Dedifferentiated amniotic fluid mesenchymal stem cell (primary cell): ENCODE measurements around the gene ELOF1.
A peak's percentile ranks its signal among the peaks of the same experiment; 100 is the strongest.

Experiments
- DNase-seq: peaks from one replicate; pipeline ENCODE4 v3.0.0-alpha.2; 2016; ENCODE audit errors: extremely low spot score

Gene ELOF1

GRCh38 chr19:11535792-11536595, 23.0 kb downstream of the ELOF1 start:
- peak; percentile 76 for DNase-seq

DNA sequence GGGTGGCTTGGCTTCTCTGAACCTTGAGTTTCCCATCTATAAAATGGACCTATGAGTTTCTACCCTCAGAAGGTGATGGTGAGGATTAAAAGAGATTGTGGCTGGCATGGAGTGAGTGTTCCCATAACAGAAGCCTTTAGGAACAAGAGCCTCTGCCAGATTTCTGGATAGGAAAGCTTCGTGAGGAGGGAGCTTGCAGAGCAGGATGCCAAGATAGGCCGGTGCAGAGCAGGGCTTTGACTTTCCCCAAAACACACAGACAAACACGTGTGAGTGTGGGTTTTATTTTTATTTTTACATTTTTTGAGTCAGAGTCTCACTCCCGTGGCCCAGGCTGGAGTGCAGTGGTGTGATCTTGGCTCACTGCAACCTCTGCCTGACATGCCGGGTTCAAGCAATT, 24.1 kb downstream of the ELOF1 start:
- no peak for DNase-seq

GRCh38 chr19:11534538-11534937, 24.5 kb downstream of the ELOF1 start:
- DNase-seq = no peak

DNA sequence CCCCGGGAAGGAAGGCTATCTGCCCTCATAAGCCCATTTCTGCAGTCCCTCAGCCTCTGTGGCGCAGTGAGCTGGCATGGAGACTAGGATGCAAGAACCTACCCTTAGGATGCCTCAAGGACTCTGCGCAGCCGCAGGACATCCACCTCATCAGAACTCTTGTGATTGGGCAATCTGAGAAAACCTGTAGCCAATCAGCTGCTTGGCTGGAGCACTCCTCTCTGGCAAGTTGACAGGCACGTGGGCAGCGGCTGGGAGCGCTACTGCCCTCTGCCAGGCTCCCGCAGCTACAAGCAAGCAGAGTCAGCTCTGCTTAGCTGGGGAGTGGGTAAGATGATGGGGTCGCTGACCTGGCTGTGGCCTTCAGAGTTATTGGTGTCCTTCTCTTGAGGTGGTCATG, 28.6 kb downstream of the ELOF1 start:
- DNase-seq = no peak

- peak; percentile 97 for DNase-seq
Observed at GRCh38 chr19:11528551-11529341, 30.3 kb downstream of the ELOF1 start, which contains the start of gene ECSIT. Gene ECSIT, minus strand, starts transcription at chr19:11529134. Its CDS starts 9,964 bp downstream, at chr19:11519170.

DNA sequence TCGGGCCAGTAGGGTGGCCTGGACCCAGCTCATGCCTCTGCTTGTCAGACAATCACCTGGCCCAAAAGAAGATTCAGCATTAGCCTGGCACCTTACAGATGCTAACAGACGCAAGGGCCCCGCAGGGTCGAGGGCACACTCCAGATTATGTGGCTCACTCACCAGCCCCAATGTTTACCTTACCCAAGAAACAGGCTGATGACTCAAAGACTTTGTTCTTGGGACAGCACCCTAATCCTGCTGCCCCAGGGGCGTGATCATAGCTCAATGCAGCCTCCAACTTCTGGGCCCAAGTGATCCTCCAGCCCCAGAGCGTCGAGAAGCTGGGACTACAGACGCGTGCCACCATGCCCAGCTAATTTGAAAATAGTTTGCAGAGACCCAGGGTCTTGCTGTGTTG, 39.9 kb downstream of the ELOF1 start:
- DNase-seq = no peak

- no peak for DNase-seq
Observed at GRCh38 chr19:11513946-11514345, 45.1 kb downstream of the ELOF1 start.

DNA sequence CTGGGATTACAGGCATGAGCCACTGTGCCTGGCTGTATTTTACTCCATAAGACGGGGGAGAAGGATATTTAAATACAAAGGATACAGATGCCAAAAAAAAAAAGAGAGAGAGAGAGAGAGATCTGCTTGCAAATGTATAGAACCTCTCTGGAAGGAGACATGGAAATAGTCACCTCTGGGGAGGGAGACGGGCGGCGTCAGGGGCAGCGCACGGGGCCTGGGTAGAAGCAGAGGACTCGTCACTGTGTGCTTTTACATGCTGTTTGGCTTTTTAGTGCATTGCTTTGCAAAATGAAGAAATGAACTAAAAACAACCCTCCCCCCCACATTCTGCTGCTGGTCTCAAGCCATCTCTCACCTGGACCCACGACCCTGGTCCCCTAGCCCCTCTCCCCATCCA, 48.6 kb downstream of the ELOF1 start:
- no peak for DNase-seq

GRCh38 chr19:11507370-11508078, 51.5 kb downstream of the ELOF1 start:
- DNase-seq = no peak

DNA sequence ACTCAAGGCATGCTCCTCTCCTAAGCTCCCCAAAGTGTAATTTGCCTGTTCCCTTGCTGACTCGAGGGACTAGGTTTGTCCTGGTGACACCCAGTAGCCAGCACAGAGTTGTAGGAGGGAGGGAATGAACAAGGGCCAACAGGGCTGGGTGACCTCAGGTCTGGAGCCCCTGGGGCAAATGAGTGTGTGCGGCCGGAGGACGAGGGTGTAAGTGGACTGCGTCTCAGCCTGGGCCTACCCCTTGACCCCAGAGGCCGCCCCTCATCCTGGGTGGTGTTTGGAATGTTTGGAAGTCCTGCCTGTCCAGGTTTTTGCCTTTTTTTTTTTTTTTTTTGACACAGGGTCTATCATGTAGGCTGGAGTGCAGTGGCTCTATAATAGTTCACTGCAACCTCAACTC, 52.1 kb downstream of the ELOF1 start:
- no peak for DNase-seq

- no peak for DNase-seq
Observed at GRCh38 chr19:11506101-11506555, 52.9 kb downstream of the ELOF1 start.

- DNase-seq = peak; percentile 91
Observed at GRCh38 chr19:11505504-11506100, 53.4 kb downstream of the ELOF1 start, which contains the start of gene ZNF653. Gene ZNF653, minus strand, starts transcription at chr19:11505839. Its CDS starts 53 bp downstream, at chr19:11505786.

GRCh38 chr19:11505032-11505503, 54.0 kb downstream of the ELOF1 start:
- peak; percentile 90 for DNase-seq

GRCh38 chr19:11504502-11505031, 54.5 kb downstream of the ELOF1 start:
- DNase-seq = no peak
